Measurements from ENCODE around the gene ITSN1.
"Not testable (repeated sequence)": the region's sequence is repeated elsewhere in the genome, so short reads cannot be mapped to it uniquely, and the experiment has no call there.

Gene ITSN1

DNA sequence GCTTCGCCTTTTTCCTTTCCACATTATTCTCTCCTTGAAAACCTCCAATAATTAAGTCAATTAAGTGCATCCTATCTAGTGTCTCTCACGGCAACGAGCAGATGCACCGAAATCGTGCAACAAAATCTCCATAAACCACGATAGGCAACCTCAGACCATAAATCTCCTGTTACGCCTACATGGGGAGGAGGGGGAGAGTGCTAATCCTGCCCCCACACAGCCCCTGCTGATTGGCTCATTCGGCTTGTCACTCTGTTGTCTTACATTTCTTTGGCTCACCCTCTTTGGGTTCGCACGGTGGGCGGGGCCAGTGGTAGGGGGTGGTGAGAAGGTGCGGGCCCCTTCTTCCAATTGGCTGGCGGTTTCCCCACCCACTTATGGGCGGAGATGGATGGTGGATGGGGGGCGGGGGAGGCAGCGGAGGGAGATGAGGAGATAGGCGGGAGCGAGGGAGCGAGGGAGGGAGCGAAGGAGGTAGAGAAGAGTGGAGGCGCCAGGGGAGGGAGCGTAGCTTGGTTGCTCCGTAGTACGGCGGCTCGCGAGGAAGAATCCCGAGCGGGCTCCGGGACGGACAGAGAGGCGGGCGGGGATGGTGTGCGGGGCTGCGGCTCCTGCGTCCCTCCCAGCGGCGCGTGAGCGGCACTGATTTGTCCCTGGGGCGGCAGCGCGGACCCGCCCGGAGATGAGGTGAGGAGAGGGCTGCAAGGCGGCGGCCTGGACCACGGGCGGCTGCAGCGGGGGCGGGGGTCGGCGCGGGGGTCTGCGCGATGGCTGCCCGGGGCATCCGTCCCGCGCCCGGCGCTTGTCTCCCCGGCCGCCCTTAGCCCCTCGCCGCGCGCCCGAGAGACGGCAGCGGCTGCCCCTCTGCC is at the start of gene ITSN1:
TSS of gene ITSN1 (plus strand) at position 475 of the 869 bp plus-strand sequence. CDS start 76,328 bp downstream, outside the sequence.
- peak; percentile 99 for DNase-seq (ENCODE audit: low spot score)

DNA sequence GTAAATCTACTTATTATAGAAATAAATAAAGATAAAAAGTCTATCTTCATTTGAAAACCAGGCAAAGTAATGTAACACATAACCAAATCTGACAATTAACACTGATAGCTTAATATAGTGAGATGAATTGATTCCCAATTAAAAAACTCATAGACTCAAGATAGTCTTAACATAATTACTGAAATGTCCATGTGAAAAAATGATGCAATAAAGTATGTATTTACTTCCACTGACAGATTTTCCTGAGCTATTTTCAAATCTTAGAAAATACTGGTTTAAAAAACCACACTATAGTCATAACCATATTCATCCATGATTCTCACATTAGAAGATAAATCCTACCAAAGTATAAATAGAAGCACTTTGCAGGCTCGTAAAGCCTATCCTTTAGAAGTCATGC is 44.2 kb upstream of the ITSN1 start:
- DNase-seq (ENCODE audit: low spot score): no peak

DNA sequence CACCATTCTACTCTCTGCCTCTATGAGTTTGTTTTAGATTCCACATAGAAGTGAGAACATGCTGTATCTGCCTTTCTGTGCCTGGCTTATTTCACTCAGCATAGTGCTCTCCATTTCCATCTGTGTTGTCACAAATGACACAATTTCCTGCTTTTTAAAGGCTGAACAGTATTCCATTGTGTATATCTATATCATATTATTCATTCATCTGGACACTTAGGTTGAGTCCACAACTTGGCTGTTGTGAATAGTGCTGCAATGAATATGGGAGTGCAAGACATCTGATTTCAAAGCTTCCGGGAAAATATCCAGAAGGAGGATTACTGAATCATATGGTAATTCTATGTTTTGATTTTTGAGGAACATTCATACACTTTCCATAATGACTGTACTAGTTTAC is 33.7 kb upstream of the ITSN1 start:
- DNase-seq (ENCODE audit: low spot score): no peak

DNA sequence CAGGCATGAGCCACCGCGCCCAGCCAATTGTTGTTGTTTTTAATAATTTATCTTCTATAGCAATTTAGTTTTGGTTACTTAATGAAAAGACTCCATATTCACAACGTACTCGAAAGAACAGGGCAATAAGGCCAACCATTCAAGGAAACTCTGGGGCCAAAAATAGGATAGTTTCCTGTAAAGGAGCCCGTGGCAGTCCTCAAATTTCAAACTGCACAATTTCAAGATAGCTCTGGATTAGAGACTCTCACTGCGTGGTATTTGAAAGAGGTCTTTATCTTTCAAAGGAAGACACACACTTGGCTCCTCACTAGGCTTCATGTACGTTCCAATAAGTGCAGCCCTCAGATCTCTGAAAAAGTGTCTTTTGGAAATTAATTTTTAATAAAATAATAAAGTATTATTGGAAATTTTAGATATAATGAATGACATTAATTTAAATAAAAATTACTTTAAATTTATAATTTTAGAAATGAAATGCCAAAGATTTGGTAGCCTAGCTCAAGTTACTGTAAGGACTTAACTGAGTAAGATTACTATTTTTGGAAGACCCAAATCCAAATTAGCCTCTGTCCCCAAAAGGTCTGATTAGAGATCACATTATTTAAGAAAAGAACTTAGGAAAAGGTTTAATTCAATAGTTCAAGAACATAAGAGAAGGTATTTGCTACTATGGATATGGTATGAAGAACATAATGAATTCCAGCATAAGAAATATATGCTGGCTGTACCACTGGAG is 31.1 kb upstream of the ITSN1 start:
- no peak for DNase-seq (ENCODE audit: low spot score)

GRCh38 chr21:33617565-33617964 is 24.7 kb upstream of the ITSN1 start:
- not testable (repeated sequence) for DNase-seq (ENCODE audit: low spot score)

DNA sequence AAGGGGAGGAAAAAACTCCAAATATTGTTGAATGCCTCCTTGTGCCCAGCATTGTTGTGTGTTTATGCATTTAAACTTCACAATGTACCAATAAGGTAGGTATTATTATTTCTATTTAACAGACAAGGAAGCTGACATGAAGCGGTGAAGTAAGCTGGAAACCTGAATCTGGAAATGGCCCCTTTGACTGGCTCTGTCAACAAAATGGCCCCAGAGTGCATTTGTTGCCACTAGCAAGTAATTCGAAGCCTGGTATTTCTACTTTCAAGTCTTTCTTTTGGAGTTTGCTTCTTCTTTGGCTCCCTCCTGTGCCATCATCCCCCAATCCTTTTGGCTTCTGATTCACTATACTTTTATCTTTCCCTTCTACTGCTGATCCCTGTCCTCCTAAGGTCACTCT is 23.9 kb upstream of the ITSN1 start:
- no peak for DNase-seq (ENCODE audit: low spot score)

DNA sequence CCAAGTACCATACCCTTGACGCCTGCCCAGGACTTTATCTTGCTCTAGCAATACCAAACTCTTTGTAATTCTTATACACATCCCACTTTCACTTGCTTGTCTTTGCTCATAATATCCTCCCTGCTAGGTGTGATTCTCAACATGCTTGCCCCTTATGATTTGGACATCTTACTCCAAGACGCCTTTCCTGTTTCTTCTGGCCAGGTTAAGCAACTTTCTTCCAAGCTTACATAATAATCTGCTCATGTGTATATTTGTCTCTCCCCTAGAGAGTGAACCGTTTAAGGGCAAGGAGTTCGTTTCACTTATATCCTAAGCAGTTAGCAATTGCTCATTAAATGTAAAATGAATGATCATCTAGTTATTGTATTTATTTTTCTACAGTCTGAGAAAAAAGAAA is 22.6 kb upstream of the ITSN1 start:
- DNase-seq (ENCODE audit: low spot score): no peak

- DNase-seq (ENCODE audit: low spot score): no peak
Measured at GRCh38 chr21:33622253-33622652, 20.0 kb upstream of the ITSN1 start.

GRCh38 chr21:33626151-33626550 is 16.1 kb upstream of the ITSN1 start:
- not testable (repeated sequence) for DNase-seq (ENCODE audit: low spot score)

GRCh38 chr21:33634254-33634653 is 8.0 kb upstream of the ITSN1 start:
- DNase-seq (ENCODE audit: low spot score): no peak

DNA sequence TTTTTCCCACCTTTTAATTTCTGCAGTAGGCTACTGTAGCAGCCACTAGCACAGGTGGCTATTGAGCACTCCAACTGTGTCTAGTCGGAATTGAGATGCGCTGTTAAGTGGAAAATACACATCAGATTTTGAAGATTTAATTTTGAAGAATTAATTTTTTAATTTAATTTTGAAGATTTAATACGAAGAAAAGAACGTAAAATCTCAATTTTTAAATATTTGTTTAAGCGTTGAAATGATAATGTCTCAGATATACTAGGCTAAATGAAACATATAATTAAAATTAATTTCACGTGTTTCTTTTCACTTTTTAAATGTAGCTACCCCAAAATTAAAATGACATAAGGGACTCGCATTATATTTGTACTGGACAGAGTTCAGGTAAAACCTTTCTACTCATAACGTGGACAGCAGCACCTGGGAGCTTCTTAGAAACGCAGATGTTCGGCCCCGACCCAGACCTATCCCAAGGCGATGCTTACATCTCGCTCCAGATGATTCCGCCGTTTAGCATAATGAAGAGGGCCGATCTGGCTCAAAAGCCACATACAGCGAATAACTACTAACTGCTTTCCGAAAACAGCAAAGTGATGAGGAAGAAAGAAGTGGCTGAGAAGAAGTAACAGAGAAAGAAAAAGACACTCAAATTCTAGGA is 1.5 kb upstream of the ITSN1 start:
- no peak for DNase-seq (ENCODE audit: low spot score)

- peak; percentile 100 for DNase-seq (ENCODE audit: low spot score)
Measured at GRCh38 chr21:33641352-33642026, 812 bp upstream of the ITSN1 start, which contains the start of gene CRYZL1. Gene CRYZL1, minus strand, starts transcription at chr21:33641741. Its CDS starts 10,190 bp downstream, at chr21:33631551.

DNA sequence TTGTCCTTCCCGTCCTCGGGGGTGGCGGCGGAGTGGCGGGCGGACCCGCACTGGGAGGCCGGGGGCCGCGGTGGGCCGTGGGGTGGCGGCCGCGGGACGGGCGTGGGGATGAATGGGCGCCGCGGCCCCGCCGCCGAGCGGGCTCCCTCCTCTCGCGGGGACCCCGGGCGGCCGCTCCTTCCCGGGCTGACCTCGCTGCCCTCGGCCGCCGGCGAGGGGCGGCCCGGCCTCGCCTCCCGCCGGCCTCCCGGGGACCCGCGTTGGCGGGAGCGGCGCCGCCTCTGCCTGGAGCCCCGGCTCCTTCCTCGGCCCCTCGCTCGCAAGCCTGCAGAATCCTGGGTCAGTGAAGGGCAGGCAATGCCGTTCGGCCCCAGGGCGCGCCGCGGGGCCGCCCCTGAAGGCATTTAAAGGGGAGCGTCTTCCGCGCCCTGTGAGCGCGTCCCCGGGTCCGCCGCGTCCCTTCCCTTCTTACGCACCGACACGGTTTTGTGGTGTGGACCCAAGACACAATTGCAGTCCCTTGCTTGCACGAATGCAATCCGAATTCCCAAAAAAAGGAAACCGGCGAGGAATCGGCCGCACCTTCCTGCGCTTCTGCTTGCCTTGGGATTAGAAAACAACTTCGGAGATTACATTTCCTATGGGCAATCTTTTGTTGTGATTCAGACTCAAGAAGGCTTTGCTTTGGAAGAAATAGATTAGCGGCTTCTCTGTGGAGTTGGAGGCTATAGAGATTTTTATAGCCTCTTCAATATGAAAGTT is 776 bp downstream of the ITSN1 start:
- no peak for DNase-seq (ENCODE audit: low spot score)

GRCh38 chr21:33643658-33644311 is 1.5 kb downstream of the ITSN1 start:
- DNase-seq (ENCODE audit: low spot score): no peak

DNA sequence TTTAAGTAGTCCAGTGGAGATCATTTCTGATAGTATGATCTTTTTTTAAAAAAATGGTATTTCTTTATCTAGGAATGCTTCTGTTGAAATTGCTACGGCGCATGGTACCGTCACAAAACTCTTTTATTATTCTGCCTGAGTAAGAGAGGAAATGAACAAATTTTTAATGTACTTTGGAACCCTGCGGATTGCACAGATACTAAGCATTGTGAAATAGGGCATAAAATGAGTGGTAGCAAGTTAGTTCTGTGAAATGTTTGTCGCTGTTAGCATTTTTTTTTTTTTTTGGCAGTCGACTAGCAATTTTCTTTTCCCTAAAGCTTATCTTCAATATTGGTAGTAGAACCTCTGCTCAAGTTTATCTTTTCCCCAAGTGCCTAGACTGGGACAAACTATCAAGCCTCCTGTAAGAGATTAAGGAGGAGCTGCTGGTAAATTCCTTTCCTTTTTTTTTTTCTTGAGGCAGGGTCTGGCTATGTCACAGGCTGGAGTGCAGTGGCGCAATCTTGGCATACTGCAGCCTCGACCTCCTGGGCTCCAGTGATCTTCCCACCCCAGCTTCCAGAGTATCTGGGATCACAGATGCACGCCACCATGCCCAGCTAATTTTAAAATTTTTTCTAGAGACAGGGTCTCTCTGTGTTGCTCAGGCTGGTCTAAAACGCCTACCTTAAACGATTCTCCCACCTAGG is 2.2 kb downstream of the ITSN1 start:
- DNase-seq (ENCODE audit: low spot score): no peak

DNA sequence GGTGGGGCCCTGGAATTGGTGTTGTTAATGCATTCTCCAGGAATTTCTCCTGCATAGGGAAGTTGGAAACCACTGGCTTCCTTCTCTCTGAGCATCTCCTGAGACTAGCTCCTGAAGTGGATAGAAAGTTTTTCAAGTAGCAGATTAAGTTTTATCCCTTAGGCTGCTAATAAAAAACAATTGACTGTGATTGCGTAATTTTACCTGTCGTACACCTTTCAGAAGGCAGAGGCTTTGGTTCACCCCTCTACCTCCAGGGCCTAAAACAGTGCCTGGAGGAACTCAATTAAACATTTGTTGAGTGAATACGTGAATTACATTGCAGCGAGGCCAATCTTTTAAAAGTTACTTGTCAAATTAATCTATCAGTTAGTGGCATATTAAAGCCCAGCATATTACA is 3.4 kb downstream of the ITSN1 start:
- no peak for DNase-seq (ENCODE audit: low spot score)

- DNase-seq (ENCODE audit: low spot score): no peak
Measured at GRCh38 chr21:33647587-33647986, 5.3 kb downstream of the ITSN1 start.

DNA sequence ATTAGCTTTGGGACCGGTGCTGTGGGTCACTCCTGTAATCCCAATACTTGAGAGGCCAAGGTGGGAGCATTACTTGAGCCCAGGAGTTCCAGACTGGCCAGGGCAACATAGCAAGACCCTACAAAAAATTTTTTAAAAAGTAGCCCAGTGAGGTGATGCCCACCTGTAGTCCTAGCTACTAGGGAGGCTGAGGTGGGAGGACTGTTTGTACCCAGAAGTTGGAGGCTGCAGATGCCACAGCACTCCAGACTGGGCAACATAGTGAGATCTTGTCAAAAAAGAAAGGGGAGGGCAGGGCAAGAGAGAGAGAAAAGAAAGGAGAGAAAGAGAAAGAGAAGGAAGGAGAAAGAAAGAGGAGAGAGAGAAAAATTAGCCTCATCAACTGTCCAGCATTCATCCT is 6.3 kb downstream of the ITSN1 start:
- no peak for DNase-seq (ENCODE audit: low spot score)

DNA sequence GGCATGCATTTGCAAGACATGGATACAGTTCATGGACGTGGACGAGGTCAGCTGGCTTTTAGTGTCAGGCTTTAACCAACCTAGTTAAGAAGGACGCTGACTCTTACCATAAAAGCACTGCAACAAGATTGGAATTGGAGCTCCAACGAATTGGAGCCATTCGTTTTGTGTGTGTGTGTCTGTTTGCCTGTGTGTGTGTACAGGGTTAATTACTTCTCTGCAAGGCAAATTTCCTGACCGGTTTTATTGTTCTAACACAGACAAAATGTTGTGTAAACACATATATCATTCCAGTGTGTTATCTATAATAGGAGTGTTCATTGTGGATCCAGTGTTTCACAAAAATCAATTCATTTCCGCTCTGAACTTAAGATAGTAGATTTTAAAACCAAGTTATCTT is 7.9 kb downstream of the ITSN1 start:
- no peak for DNase-seq (ENCODE audit: low spot score)

- DNase-seq (ENCODE audit: low spot score): no peak
Measured at GRCh38 chr21:33650929-33651509, 8.7 kb downstream of the ITSN1 start.

All from hematopoietic multipotent progenitor cell treated with erythropoietin and hydrocortisone succinate and interleukin-3 and kit ligand, for 15 days (in vitro differentiated cells).